IMR-90 (cell line): ENCODE data around the gene BFSP1. TPM values are rescaled to one million over a fixed set of nuclear protein-coding genes. Genes with fewer than 3 reads are reported as not detected.

ENCODE experiments used
- ATAC-seq: fragments of 200-7000 bp; cut with Tn5 transposase; 2 replicates; pipeline ENCODE4 v1.9.1; 2020; ENCODE audit warnings: low read depth, mild to moderate bottlenecking, moderate library complexity
- BruUV-seq: library from RNA; stranded (reverse); fragments of 400-500 nt; replicated peaks from 2 replicates; lab custom pipeline; 2021; lab: Mats Ljungman, UMichigan
- CTCF ChIA-PET: fragments of 300-600 bp; formaldehyde crosslinking; extraction: SDS; loops from one replicate; lab custom pipeline; 2021; ENCODE audit warnings: antibody characterized with exemption; lab: Yijun Ruan, JAX
- POLR2A ChIA-PET: fragments of 300-600 bp; sonication (Branson Sonifier 250); formaldehyde crosslinking; loops from one replicate; lab custom pipeline; 2022; ENCODE audit warnings: antibody characterized with exemption; ENCODE audit not compliant: unreplicated experiment; lab: Charles Lee
- DNase-seq: peaks from one replicate; pipeline ENCODE4 v3.0.0; 2013
- H2AFZ ChIP-seq: replicated peaks from 2 replicates; pipeline ENCODE3; 2013; ENCODE audit warnings: low read length, mild to moderate bottlenecking; ENCODE audit not compliant: poor library complexity
- H2AK5ac ChIP-seq: 2 replicates; pipeline ENCODE4 v1.6.1; 2013; ENCODE audit warnings: low read depth, low read length, inconsistent platforms
- H2AK9ac ChIP-seq: replicated peaks from 2 replicates; pipeline ENCODE3; 2013; ENCODE audit warnings: mild to moderate bottlenecking, low read depth, low read length, moderate library complexity; ENCODE audit not compliant: poor library complexity
- H2BK120ac ChIP-seq: 2 replicates; pipeline ENCODE4 v1.6.1; 2013; ENCODE audit warnings: low read depth, low read length, inconsistent platforms
- H2BK15ac ChIP-seq: 3 replicates; pipeline ENCODE4 v1.6.1; 2013; ENCODE audit warnings: low read depth, low read length, inconsistent platforms
- H2BK20ac ChIP-seq: 2 replicates; pipeline ENCODE4 v1.6.1; 2013; ENCODE audit warnings: low read depth, mild to moderate bottlenecking, inconsistent platforms, low read length, moderate library complexity
- H2BK5ac ChIP-seq: 2 replicates; pipeline ENCODE4 v1.6.1; 2013; ENCODE audit warnings: mild to moderate bottlenecking, low read depth, low read length, inconsistent platforms; ENCODE audit not compliant: poor library complexity, severe bottlenecking
- H3K14ac ChIP-seq: replicated peaks from 2 replicates; pipeline ENCODE4 v1.6.1; 2013; ENCODE audit warnings: low read depth, low read length, inconsistent platforms
- H3K18ac ChIP-seq: 2 replicates; pipeline ENCODE4 v1.6.1; 2013; ENCODE audit warnings: low read depth, low read length, control low read depth
- H3K23ac ChIP-seq: 2 replicates; pipeline ENCODE4 v1.6.1; 2013; ENCODE audit warnings: low read depth, low read length, inconsistent platforms
- H3K27ac ChIP-seq: 2 replicates; pipeline ENCODE4 v1.5.1; 2013; ENCODE audit warnings: mild to moderate bottlenecking, control low read depth, low read length; ENCODE audit not compliant: insufficient read depth
- H3K27me3 ChIP-seq: 2 replicates; pipeline ENCODE4 v1.6.1; 2013; ENCODE audit warnings: low read length; ENCODE audit not compliant: control insufficient read depth, insufficient read depth
- H3K36me3 ChIP-seq: 2 replicates; pipeline ENCODE4 v1.6.1; 2013; ENCODE audit warnings: low read length, mixed read lengths; ENCODE audit not compliant: control insufficient read depth, insufficient read depth
- H3K4ac ChIP-seq: 2 replicates; pipeline ENCODE4 v1.6.1; 2013; ENCODE audit warnings: low read depth, low read length, inconsistent platforms
- H3K4me1 ChIP-seq: 2 replicates; pipeline ENCODE4 v1.6.1; 2013; ENCODE audit warnings: low read length, mixed read lengths; ENCODE audit not compliant: control insufficient read depth, insufficient read depth
- H3K4me2 ChIP-seq: 2 replicates; pipeline ENCODE4 v1.6.1; 2013; ENCODE audit warnings: low read depth, mild to moderate bottlenecking, control low read depth, low read length, moderate library complexity
- H3K4me3 ChIP-seq: 2 replicates; pipeline ENCODE4 v1.5.1; 2013; ENCODE audit warnings: low read depth, mild to moderate bottlenecking, control low read depth, low read length, moderate library complexity; ENCODE audit not compliant: insufficient read depth
- H3K56ac ChIP-seq: 2 replicates; pipeline ENCODE4 v1.6.1; 2013; ENCODE audit warnings: low read length, inconsistent platforms; ENCODE audit not compliant: insufficient read depth; ENCODE audit errors: extremely low read depth
- H3K79me1 ChIP-seq, 2 experiments: 2 replicates each; pipeline ENCODE4 v1.6.1; 2013; ENCODE audit warnings: low read length in 2 of 2, inconsistent platforms in 1 of 2, low read depth in 1 of 2
- H3K9ac ChIP-seq: 2 replicates; pipeline ENCODE4 v1.6.1; 2013; ENCODE audit warnings: low read depth, low read length, control low read depth
- H3K9me1 ChIP-seq: 2 replicates; pipeline ENCODE4 v1.6.1; 2013; ENCODE audit warnings: low read length, inconsistent platforms; ENCODE audit not compliant: insufficient read depth
- H3K9me3 ChIP-seq: 2 replicates; pipeline ENCODE4 v1.6.1; 2013; ENCODE audit warnings: low read length; ENCODE audit not compliant: control insufficient read depth, insufficient read depth
- H4K20me1 ChIP-seq: 2 replicates; pipeline ENCODE4 v1.6.1; 2013; ENCODE audit warnings: low read length, inconsistent platforms; ENCODE audit not compliant: insufficient read depth
- H4K5ac ChIP-seq: 2 replicates; pipeline ENCODE4 v1.6.1; 2013; ENCODE audit warnings: mild to moderate bottlenecking, low read depth, low read length, control low read depth
- H4K8ac ChIP-seq, 2 experiments: 2 replicates each; pipeline ENCODE4 v1.6.1; 2013; ENCODE audit warnings: low read depth in 2 of 2, low read length in 2 of 2, control low read depth in 1 of 2, inconsistent platforms in 1 of 2
- H4K91ac ChIP-seq: 2 replicates; pipeline ENCODE4 v1.6.1; 2013; ENCODE audit warnings: low read depth, low read length, inconsistent platforms; ENCODE audit not compliant: insufficient read depth
- BHLHE40 ChIP-seq: fragments of 150-350 bp; IDR thresholded peaks from 2 replicates; pipeline ENCODE4 v1.6.1; 2016; ENCODE audit warnings: mild to moderate bottlenecking, low read depth, low read length
- CHD1 ChIP-seq: IDR thresholded peaks from 2 replicates; pipeline ENCODE4 v1.6.1; 2012; ENCODE audit warnings: low read depth, low read length, improper control_type of control experiment
- CTCF ChIP-seq: conservative IDR thresholded peaks from 2 replicates; pipeline ENCODE4 v1.5.1; 2012; ENCODE audit warnings: mild to moderate bottlenecking, low read depth, low read length, improper control_type of control experiment
- ELK1 ChIP-seq: fragments of 150-350 bp; IDR thresholded peaks from 2 replicates; pipeline ENCODE4 v1.6.1; 2016; ENCODE audit warnings: low read depth, mild to moderate bottlenecking, low read length, moderate library complexity, borderline replicate concordance
- FOS ChIP-seq: fragments of 150-350 bp; IDR thresholded peaks from 2 replicates; pipeline ENCODE4 v1.6.1; 2016; ENCODE audit warnings: low read depth, low read length
- MAFK ChIP-seq: IDR thresholded peaks from 2 replicates; pipeline ENCODE4 v1.6.1; 2012; ENCODE audit warnings: low read depth, low read length, improper control_type of control experiment
- MAZ ChIP-seq: IDR thresholded peaks from 2 replicates; pipeline ENCODE4 v1.6.1; 2012; ENCODE audit warnings: low read depth, mild to moderate bottlenecking, low read length, improper control_type of control experiment, moderate library complexity, borderline replicate concordance
- MXI1 ChIP-seq: IDR thresholded peaks from 2 replicates; pipeline ENCODE4 v1.6.1; 2012; ENCODE audit warnings: low read depth, mild to moderate bottlenecking, low read length, moderate library complexity, borderline replicate concordance
- NFE2L2 ChIP-seq: fragments of 150-350 bp; IDR thresholded peaks from 2 replicates; pipeline ENCODE4 v1.6.1; 2016; ENCODE audit warnings: low read depth, mild to moderate bottlenecking, low read length
- POLR2A ChIP-seq: IDR thresholded peaks from 2 replicates; pipeline ENCODE4 v1.6.1; 2012; ENCODE audit warnings: mild to moderate bottlenecking, low read depth, low read length
- RAD21 ChIP-seq: IDR thresholded peaks from 2 replicates; pipeline ENCODE4 v1.6.1; 2012; ENCODE audit warnings: low read length, improper control_type of control experiment
- RCOR1 ChIP-seq: IDR thresholded peaks from 2 replicates; pipeline ENCODE4 v1.6.1; 2012; ENCODE audit warnings: mild to moderate bottlenecking, low read length, improper control_type of control experiment; ENCODE audit not compliant: insufficient replicate concordance
- SMC3 ChIP-seq: fragments of 150-350 bp; IDR thresholded peaks from 2 replicates; pipeline ENCODE4 v1.6.1; 2016; ENCODE audit warnings: low read depth, mild to moderate bottlenecking, antibody characterized with exemption, low read length, moderate library complexity
- whole genome bisulfite sequencing, 2 experiments: methylation state at CpG; one replicate each; pipeline versions ENCODE4 v1.1.5 to v1.1.7; 2013; ENCODE audit warnings: missing lambda C conversion rate in 2 of 2; ENCODE audit not compliant: insufficient read length in 1 of 2; ENCODE audit errors: extremely low coverage in 2 of 2; 5-methylcytosine and 5-hydroxymethylcytosine counted together
- dilution Hi-C: fragments of 300-500 bp; cut with HindIII; formaldehyde crosslinking; loops from one replicate; pipeline ENCODE4 v1.14.3; 2018; ENCODE audit warnings: low sequenced_read_pairs; ENCODE audit not compliant: unreplicated experiment
- in situ Hi-C: fragments of 300-500 bp; cut with MboI; formaldehyde crosslinking; loops from 3 replicates; pipeline ENCODE4 v1.14.3; 2019; ENCODE audit warnings: low sequenced_read_pairs, inconsistent platforms, mixed read lengths
- intact Hi-C: fragments of 100-400 bp; cut with micrococcal nuclease; formaldehyde crosslinking; loops from 2 replicates; pipeline ENCODE4 v1.10.0; 2022
- polyA plus RNA-seq, 3 experiments: library from polyadenylated mRNA; depleted of rRNA; stranded (reverse); fragments of >200 nt; gene quantifications; 2 replicates each; pipeline ENCODE4 v1.2.3, GENCODE V29; 2012; ENCODE audit warnings: low replicate concordance in 1 of 3
- total RNA-seq: library from RNA; depleted of rRNA; stranded (reverse); fragments of >200 nt; gene quantifications from 2 replicates; pipeline ENCODE4 v1.2.3, GENCODE V29; 2012

BFSP1 gene
- total and polyA plus RNA-seq, 2 of the 4 experiments (the other 2 are of a cell fraction): 1.1 to 2.0 TPM

GRCh38 chr20:17501701-17502100, 29.5 kb downstream of the BFSP1 start:
- Histone ChIP-seq H3K9me1 (no peaks in the 10 kb centered on the region), H3K9ac (no peak overlapping the region), H3K18ac (no peak overlapping the region), H2BK5ac (no peak overlapping the region), H3K79me1 (no peaks in the 10 kb centered on the region), H2BK15ac (no peak overlapping the region), H2AK5ac (no peak overlapping the region), H2AFZ (no peak overlapping the region), H3K4me3 (no peak overlapping the region), H4K20me1 (no peaks in the 10 kb centered on the region), H4K91ac (no peak overlapping the region), H3K23ac (no peak overlapping the region), H3K36me3 (no peaks in the 10 kb centered on the region), H2AK9ac (no peak overlapping the region), H4K8ac (no peak overlapping the region), H3K4ac (no peak overlapping the region), H3K27me3 (peaks cover 10% of the 10 kb centered on the region; the same call in 1 of the 2 replicates), H2BK120ac (no peak overlapping the region), H3K56ac (no peak overlapping the region), H3K4me2 (no peak overlapping the region), H3K9me3 (no peaks in the 10 kb centered on the region), H2BK20ac (no peak overlapping the region), H3K27ac (no peak overlapping the region), H3K4me1 (peaks cover 8% of the 10 kb centered on the region; the same call in 1 of the 2 replicates), H3K14ac (no peak overlapping the region), H4K5ac (no peak overlapping the region)
- BruUV-seq: no TSS peak
- dilution Hi-C loops (no loop called here), in situ Hi-C loops (loop anchor here (10.0 kb wide), 1 partner anchor 773 kb away; no protein-coding TSS in a partner anchor), intact Hi-C loops (loop anchor here (10.0 kb wide), 1 partner anchor 113 kb away; no protein-coding TSS in a partner anchor)
- DNase-seq: no peak
- TF ChIP-seq POLR2A (no peak), CHD1 (no peak), CTCF (no peak), MXI1 (no peak), SMC3 (no peak), MAZ (no peak), BHLHE40 (no peak), RAD21 (no peak), MAFK (no peak), ELK1 (no peak), FOS (no peak), NFE2L2 (no peak), RCOR1 (no peak)
- ATAC-seq: no peak
- 88% methylated on average over 3 of the region's 9 CpGs; no CpG with 5 or more reads in 1 of the 2 experiments for WGBS, 2 experiments
- POLR2A ChIA-PET: no interaction called here
- CTCF ChIA-PET: interaction anchor here (0.7 kb wide), 1 partner anchor 819 kb away, joined by 4 read pairs; no protein-coding TSS in a partner anchor
